ENCODE data around the gene TYSND1.
"Not testable (repeated sequence)": the region's sequence is repeated elsewhere in the genome, so short reads cannot be mapped to it uniquely, and the experiment has no call there.

TYSND1 gene, protein sequence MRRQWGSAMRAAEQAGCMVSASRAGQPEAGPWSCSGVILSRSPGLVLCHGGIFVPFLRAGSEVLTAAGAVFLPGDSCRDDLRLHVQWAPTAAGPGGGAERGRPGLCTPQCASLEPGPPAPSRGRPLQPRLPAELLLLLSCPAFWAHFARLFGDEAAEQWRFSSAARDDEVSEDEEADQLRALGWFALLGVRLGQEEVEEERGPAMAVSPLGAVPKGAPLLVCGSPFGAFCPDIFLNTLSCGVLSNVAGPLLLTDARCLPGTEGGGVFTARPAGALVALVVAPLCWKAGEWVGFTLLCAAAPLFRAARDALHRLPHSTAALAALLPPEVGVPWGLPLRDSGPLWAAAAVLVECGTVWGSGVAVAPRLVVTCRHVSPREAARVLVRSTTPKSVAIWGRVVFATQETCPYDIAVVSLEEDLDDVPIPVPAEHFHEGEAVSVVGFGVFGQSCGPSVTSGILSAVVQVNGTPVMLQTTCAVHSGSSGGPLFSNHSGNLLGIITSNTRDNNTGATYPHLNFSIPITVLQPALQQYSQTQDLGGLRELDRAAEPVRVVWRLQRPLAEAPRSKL

DNA sequence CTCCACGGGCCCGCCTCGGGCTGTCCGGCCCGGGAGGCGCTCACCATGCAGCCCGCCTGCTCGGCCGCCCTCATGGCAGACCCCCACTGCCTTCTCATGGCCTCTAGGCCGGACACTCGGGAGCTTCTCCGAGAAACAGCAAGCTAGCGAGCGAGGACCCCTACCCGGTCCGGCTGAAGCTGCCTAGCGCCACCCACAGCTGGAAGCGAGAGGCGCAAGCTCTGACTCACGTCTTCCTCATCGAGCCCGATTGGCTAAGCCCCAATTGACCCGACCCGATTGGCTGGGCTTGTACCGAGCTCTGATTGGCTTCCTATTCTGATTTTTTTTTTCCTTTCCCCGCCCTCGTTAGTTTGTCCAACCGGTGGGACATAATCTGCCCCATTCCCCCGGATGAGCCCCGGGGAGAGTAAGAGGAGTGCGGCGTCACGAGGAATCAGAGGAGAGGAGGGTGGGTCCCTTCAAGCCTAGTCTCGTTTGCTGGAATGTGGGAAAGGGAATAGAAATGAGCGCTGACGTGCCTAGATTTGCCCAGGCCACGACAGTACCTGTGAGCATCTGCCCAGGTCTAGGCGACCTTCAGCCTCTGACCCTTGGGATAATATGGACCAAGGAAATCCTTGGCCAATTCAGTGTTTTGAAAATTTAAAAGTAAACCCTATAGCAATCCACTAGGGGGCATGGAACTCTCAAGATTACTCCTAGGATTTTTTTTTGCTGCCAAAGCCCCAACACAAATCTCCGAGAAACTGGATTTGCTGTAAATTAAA lies at the start of gene TYSND1:
Gene TYSND1 (minus strand): TSS at position 212 of the 770 bp plus-strand sequence. CDS start 114 bp downstream, at position 98.
- DNase-seq = peak; percentile 90

GRCh38 chr10:70193391-70193844 lies 46.9 kb upstream of the TYSND1 start:
- no peak for DNase-seq

- no peak for DNase-seq
Measured at GRCh38 chr10:70192326-70192968, 45.9 kb upstream of the TYSND1 start.

- no peak for DNase-seq
Measured at GRCh38 chr10:70191972-70192305, 45.4 kb upstream of the TYSND1 start.

DNA sequence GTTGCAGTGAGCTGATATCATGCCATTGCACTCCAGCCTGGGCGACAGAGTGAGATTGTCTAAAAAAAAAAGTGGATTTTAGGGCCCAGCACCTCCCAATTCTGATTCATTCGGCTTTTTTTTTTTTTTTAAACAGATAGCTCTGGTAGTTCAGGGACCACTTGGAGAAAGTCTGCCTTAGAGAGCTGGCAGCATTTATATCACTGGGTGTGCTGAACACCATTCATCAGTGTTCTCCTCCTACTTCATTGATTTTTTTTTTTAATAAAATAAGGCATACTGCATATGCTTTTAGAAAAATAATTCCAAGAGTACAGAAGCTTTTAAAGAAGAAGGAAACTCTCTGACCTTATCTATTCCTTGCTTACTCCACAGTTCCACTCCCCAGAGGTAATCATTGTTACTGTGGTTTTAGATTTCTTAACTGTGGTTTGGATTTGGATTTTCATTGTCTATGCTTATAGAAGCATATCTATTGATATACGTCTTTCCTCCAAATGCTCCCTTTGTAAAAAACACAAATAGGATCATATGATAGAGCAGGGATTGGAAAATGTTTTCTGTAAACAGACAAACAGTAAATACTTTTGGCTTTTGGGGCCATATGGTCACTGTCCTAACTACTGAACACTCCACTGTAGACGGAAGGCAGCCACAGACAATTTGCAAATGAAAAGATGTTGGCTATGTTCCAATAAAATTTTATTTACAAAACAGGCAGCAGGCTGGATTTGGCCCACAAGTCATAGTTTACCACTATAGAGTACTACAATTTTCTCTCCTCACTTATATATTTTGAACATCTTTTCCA lies 44.9 kb upstream of the TYSND1 start:
- no peak for DNase-seq

GRCh38 chr10:70190581-70190980 lies 44.1 kb upstream of the TYSND1 start:
- DNase-seq = no peak

GRCh38 chr10:70190102-70190501 lies 43.6 kb upstream of the TYSND1 start:
- DNase-seq = no peak

GRCh38 chr10:70188768-70189167 lies 42.3 kb upstream of the TYSND1 start:
- DNase-seq = no peak

DNA sequence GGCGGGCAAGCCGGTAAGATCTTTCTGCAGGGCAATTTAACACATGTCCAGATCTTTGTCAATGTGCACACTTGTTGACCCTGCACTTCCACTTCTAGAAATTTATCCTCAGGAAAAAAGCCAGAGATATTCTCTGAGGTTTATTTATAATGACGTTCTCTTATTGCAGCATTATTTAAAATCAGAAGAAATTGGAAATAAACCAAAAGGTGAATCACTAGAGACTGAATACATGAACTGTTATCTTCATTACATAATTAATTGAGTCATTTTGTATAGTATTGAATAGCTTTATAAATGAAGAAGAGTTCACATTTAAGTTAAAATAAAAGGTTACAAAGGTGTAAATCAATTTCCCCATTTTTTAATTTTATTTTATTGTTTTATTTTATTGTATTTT lies 40.1 kb upstream of the TYSND1 start:
- DNase-seq = no peak

DNA sequence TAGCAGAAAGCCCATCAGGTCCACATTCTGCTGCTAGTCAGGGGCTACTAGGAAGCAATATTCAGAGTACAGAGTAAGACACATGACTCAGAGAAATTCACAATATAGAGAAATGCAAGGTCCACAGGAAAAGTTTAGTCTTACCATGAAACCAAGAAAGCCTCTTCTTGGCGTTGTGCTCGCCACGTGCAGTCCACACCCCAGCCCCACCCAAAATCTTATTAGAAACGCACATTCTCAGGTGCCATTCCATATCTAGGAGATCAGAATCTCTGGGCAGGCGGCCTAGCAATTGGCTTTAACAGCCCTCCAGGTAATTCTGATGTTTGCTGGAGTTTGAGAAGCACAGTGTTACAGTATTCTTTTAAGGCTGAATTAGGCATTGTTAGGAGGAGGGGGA lies 39.6 kb upstream of the TYSND1 start:
- DNase-seq = no peak

- no peak for DNase-seq
Measured at GRCh38 chr10:70183304-70183703, 36.8 kb upstream of the TYSND1 start.

DNA sequence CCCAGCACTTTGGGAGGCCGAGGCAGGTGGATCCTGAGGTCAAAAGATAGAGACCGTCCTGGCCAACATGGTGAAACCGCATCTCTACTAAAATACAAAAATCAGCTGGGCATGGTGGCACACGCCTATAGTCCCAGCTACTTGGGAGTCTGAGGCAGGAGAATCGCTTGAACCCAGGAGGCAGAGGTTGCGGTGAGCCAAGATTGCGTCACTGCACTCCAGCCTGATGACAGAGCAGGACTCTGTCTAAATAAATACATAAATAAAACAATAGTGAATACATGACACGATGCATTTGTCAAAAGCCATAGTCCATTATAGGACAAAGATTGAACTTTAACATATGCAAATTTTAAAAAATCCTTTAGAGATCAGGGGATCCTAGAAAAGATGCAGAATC lies 32.7 kb upstream of the TYSND1 start:
- DNase-seq = not testable (repeated sequence)

DNA sequence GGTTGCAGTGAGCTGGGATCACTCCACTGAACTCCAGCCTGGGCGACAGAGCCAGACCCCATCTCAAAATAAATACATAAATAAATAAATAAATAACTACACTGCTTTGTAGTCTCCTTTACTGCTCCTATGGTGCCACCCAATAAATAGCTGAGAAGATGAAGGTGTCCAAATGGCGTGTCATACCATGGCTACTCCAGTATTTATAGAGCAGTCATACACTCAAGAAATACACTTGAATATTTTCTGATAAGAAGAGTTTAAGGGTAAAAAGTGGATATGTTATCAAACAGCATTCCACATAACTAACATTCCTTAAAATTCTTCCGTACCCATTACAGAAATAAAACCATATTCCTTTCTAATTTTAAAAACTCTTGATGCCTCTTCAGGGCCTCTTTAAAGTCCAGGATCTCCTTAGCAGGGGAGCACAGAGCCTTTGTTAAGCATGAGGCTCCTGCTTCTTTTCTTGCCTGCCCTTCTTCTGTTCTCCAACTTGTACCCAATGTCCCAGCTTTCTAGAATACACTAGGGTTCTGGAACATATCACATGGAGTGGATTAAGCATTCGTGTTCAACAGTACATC lies 31.7 kb upstream of the TYSND1 start:
- DNase-seq = no peak

GRCh38 chr10:70176441-70176840 lies 29.9 kb upstream of the TYSND1 start:
- no peak for DNase-seq

DNA sequence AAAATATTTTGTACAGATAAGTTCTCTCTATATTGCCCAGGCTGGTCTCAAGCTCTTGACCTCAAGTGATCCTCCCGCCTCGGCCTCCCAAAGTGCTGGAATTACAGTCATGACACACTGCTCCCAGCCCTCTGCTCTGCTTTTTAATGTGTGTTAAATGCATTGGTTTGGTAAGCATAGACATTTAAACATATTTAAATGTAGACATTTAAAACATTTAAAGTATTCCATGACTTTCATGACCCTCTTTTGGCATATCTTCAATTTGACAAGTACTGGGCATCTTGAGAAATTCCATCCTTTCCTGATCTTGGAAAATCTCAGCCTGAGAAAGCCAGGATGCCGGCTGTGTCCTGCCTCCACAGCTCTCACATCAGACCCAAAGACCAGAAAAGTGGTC lies 29.0 kb upstream of the TYSND1 start:
- DNase-seq = no peak

DNA sequence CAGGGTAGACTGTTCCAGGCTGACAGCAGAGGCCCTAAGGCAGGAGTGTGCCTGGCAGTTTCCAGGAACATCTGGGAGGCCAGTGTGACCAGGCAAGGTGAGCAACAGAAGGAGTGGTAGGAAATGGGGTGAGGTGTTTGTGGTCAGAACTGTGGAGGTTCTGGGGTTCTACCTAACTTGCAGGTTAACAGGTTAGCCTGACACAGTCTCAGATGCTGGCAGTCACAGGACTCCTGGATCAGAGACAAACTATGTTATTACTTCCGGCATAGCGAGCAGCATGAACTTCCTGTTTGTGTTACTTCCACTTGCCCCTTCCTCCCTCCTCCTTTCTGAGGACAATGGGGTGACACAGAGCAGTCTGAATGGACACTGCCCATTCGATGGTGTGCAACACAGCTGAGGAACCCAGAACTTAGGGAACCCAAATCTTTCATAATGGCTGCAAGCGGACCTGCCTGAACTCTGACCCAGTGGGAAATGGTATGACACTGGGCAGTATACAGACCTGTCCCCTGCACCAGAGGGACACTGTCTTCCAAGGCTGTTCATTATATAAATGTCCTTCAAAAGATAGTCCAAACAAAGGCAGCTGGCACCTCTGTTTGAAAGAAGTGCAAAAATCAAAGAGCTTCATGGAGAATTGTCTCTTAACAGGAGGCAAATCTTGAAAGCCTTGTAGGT lies 27.7 kb upstream of the TYSND1 start:
- peak; percentile 38 for DNase-seq

DNA sequence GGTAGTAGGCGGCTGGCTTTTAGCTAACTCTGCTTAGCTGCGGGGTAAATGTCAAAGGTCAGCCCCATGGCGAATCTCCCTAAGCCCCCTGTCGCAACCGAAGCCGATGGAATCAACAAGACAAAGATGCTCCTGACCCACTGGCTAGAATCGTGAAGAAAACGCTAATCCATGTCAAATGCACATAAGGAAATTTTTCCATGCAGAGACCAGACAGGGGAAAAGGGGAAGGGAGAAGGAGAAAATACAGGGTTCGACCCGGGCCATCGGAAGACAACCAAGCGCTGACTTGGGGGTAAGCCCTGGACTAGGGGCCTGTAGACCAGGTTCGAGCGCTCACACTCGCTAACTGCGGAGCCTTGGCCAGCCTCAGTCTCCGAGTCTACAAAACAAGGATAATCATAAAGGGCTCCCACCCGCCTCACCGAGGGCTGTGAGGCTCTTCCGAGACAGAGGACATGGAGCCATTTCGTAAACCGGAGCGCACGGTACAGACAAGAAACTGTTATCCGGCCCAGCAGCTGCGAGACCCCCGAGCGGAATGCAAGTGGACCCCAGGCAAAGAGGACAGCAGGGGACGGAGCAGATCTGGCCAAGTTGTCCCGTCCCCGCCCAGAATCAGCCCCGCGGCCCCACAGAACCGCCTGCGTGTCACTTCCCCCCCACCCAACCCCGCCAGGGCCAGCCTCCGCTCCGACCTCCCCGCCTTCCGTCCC lies 23.3 kb upstream of the TYSND1 start:
- peak; percentile 31 for DNase-seq

DNA sequence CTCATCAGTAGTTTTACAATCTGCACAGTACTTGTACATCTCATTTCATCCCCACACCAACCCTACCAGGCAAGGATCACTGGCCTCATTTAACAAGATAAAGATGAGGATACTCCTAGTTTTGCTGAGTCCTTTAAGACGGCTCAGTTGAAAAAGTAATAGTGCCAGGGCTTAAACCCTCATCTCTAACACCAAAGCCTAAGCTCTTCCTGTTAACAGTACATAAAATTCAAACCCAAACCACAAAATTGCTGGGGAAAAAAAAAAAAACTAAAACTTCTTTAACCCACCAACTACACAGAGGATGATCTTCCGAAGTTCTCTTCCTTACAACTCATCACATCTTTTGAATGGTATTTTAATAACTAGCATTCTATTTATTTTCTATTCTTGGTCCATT lies 22.5 kb upstream of the TYSND1 start:
- DNase-seq = no peak

GRCh38 chr10:70167246-70167645 lies 20.7 kb upstream of the TYSND1 start:
- no peak for DNase-seq

DNA sequence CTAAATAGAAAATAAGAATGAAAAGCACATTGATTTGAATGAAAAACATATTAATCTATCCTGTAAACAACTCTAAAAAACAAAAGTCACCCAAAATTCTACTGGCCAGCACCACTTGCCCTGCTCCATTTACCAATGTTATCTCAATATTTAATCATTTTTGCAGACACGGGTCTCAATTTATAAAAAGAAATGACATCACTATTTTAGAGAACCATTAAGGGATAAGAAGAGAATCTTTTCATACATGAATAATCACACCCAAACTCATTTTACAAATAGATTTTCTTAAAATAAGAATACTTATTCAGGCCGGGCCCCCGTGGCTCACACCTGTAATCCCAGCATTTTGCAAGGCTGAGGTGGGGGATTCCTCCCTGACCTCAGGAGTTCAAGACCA lies 19.9 kb upstream of the TYSND1 start:
- DNase-seq = no peak

DNA sequence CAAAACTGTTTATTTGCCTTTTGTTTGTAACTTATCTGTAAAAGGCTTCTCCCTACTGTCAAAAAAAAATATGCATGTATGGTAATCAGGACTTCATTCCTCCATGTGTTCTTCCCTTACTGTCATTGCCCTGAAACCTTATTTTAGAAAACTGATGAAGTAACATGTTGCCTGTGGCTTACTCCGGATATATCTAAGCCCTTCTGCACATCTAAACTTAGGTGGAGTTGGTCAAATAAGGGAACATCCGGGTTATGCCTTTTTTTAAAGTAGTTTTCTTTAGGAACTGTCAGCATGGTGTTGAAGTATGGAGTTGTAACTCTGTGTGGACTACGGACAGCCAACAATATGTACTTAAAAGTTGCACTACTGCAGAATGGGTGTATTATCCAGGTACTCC lies 17.7 kb upstream of the TYSND1 start:
- no peak for DNase-seq

Measured in activated CD4-positive, CD25-positive, alpha-beta regulatory T cell treated with anti-CD3 and anti-CD28 coated beads, Interleukin-2, amount 50 U/mL, for 72 hours (primary cell).